ENCODE results near the gene SAMD4A. TPM values are rescaled to one million over a fixed set of nuclear protein-coding genes. Genes with fewer than 3 reads are reported as not detected.

The SAMD4A gene
- polyA plus RNA-seq, 2 of the 4 experiments (the other 2 are of a cell fraction) = 3.9 to 5.4 TPM

- no peak for ATAC-seq
- TF ChIP-seq MAFK (IDR thresholded peaks at IDR 0.05; ENCODE audit: partially characterized antibody) = peak; percentile 94
- TF ChIP-seq CTCF (IDR thresholded peaks at IDR 0.05) = no peak
- no peak for DNase-seq (ENCODE audit: low read depth in 1 of 2, low spot score in 1 of 2)
- Histone ChIP-seq H3K9me3 (no peaks in the 10 kb centered on the region), H3K27ac (no peak overlapping the region), H3K4me1 (peaks cover 2% of the 10 kb centered on the region; the same call in 2 of the 3 replicates), H3K4me2 (no peak overlapping the region), H3K4me3 (no peak overlapping the region)
- ChIA-PET POLR2A (no interaction called here), CTCF (no interaction called here)
- no peak for FAIRE-seq
- 86% methylated on average over 2 of the region's 2 CpGs for WGBS (ENCODE audit: missing lambda C conversion rate)
These were observed 139.8 kb downstream of the SAMD4A start for GRCh38 chr14:54706769-54707168.

DNA sequence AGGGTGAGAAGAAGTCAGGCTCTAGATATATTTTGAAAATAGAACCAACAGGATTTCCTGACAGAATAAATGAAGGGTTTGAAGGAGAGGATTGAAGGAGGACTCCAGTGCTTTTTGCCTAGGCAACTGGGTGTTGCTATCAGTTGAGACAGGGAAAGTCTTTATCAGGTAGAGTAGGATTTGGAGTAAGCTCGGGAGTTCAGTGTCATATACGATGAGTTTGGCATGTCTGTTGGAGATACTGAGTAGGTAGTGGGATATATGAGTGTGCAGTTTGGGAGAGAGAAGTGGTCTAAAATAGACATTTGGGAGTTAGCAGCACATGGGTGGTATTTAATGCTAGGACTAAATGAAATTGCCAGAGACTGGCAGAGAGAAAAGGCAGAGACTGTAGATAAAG lies 141.2 kb downstream of the SAMD4A start:
- ChIA-PET POLR2A (no interaction called here), CTCF (interaction anchor here (1.1 to 1.5 kb wide), 2 partner anchors 140 to 144 kb away, joined by 3 read pairs; no protein-coding TSS in a partner anchor)
- Histone ChIP-seq H3K4me2 (no peak overlapping the region), H3K9me3 (no peaks in the 10 kb centered on the region), H3K4me3 (no peak overlapping the region), H3K4me1 (no peaks in the 10 kb centered on the region), H3K27ac (no peak overlapping the region)
- TF ChIP-seq JUN (IDR thresholded peaks at IDR 0.05) (no peak), POLR2A (IDR thresholded peaks at IDR 0.05; ENCODE audit: low read length) (no peak), JUNB (IDR thresholded peaks at IDR 0.05) (no peak)
- ATAC-seq (no peak), FAIRE-seq (no peak), DNase-seq (ENCODE audit: low read depth in 1 of 2, low spot score in 1 of 2) (no peak)
- WGBS (ENCODE audit: missing lambda C conversion rate) = 90% methylated on average over 2 of the region's 2 CpGs

GRCh38 chr14:54708982-54709381 lies 142.1 kb downstream of the SAMD4A start:
- POLR2A ChIA-PET = no interaction called here
- no peak overlapping the region for H3K4me3 ChIP-seq
- 68% methylated on average over 5 of the region's 5 CpGs for WGBS (ENCODE audit: missing lambda C conversion rate)
- no peaks in the 10 kb centered on the region for H3K4me1 ChIP-seq
- no peak overlapping the region for H3K27ac ChIP-seq
- TF ChIP-seq RAD21 (conservative IDR thresholded peaks at IDR 0.05 in 1 of 2, IDR thresholded peaks at IDR 0.05 in 1 of 2) = no peak
- TF ChIP-seq FOSB (CRISPR knock-in tag; IDR thresholded peaks at IDR 0.05) = no peak
- no peak for TF ChIP-seq CHD4 (IDR thresholded peaks at IDR 0.05; ENCODE audit: borderline replicate concordance)
- H3K9me3 ChIP-seq = no peaks in the 10 kb centered on the region
- H3K4me2 ChIP-seq = no peak overlapping the region
- CTCF ChIA-PET = interaction anchor here (1.1 kb wide), 1 partner anchor 145 kb away, joined by 3 read pairs; no protein-coding TSS in a partner anchor
- FAIRE-seq (no peak), DNase-seq (ENCODE audit: low read depth in 1 of 2, low spot score in 1 of 2) (no peak), ATAC-seq (no peak)

DNA sequence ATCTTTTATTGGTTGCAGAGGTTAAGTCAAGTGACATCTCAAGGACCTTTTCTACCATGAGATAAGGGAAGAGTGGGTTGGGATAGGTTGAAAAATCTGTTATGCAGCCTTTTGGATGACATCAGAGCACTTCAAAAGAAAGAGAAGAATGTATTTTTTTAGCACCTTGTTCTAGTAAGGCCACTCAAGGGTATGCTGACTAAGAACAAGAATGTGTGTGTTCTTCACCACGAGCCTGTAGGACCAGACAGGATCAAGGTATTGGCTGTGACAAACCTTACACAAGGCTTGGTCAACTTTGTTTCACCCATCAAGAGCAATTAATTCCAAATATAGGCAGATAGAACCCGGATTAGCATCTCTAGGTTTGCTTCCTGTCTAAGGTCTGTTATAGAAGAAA lies 142.5 kb downstream of the SAMD4A start:
- 61% methylated on average over 2 of the region's 2 CpGs for WGBS (ENCODE audit: missing lambda C conversion rate)
- no peaks in the 10 kb centered on the region for H3K4me1 ChIP-seq
- no peaks in the 10 kb centered on the region for H3K9me3 ChIP-seq
- POLR2A ChIA-PET = no interaction called here
- ATAC-seq (no peak), FAIRE-seq (no peak), DNase-seq (ENCODE audit: low read depth in 1 of 2, low spot score in 1 of 2) (no peak)
- TF ChIP-seq EHF (CRISPR knock-in tag; IDR thresholded peaks at IDR 0.05) = no peak
- no peak for TF ChIP-seq RNF2 (IDR thresholded peaks at IDR 0.05; ENCODE audit: borderline replicate concordance, low read depth)
- TF ChIP-seq SREBF2 (IDR thresholded peaks at IDR 0.05) = no peak
- TF ChIP-seq, protein P1, sequence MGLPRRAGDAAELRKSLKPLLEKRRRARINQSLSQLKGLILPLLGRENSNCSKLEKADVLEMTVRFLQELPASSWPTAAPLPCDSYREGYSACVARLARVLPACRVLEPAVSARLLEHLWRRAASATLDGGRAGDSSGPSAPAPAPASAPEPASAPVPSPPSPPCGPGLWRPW (IDR thresholded peaks at IDR 0.05) = no peak
- no peak for TF ChIP-seq TFCP2L1 (CRISPR knock-in tag; IDR thresholded peaks at IDR 0.05)
- TF ChIP-seq POLR2AphosphoS2 (conservative IDR thresholded peaks at IDR 0.05; ENCODE audit: low read length) = no peak
- H3K27ac ChIP-seq = no peak overlapping the region
- H3K4me2 ChIP-seq = no peak overlapping the region
- CTCF ChIA-PET = interaction anchor here (1.1 kb wide), 1 partner anchor 145 kb away, joined by 3 read pairs; no protein-coding TSS in a partner anchor
- no peak overlapping the region for H3K4me3 ChIP-seq

DNA sequence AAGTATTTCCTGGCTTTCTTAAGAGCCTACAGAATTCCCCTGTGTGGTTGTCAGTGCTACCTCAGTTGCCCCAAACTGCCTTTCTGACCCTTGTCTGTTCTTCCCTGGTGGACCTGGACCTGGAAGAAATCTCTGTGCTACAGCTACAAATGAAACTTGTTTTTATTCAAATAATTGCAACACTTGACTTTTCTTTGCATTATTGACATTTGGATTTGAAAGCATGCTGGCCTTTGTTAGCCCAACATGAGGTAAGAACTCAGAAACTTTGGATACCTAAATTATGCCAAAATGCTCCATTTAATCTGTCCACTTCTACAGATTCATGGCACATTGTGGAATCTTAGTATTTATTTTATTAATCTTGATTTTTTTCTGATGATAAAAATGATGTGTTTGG lies 142.9 kb downstream of the SAMD4A start:
- ChIA-PET POLR2A (no interaction called here), CTCF (interaction anchor here (0.9 to 1.1 kb wide), 2 partner anchors 64 to 96 kb away, joined by 3 to 5 read pairs; no protein-coding TSS in a partner anchor)
- no peak for TF ChIP-seq NFE2L2 (conservative IDR thresholded peaks at IDR 0.05; ENCODE audit: low read length)
- no peak for TF ChIP-seq EP300 (IDR thresholded peaks at IDR 0.05)
- no peak for TF ChIP-seq MAZ (IDR thresholded peaks at IDR 0.05; ENCODE audit: borderline replicate concordance, low read depth, low read length)
- no peak for TF ChIP-seq CHD4 (IDR thresholded peaks at IDR 0.05; ENCODE audit: borderline replicate concordance)
- no peak for TF ChIP-seq CEBPB (IDR thresholded peaks at IDR 0.05)
- DNase-seq (ENCODE audit: low read depth in 1 of 2, low spot score in 1 of 2) (no peak), FAIRE-seq (no peak), ATAC-seq (no peak)
- Histone ChIP-seq H3K9me3 (no peaks in the 10 kb centered on the region), H3K4me2 (no peak overlapping the region), H3K27ac (no peak overlapping the region), H3K4me3 (no peak overlapping the region), H3K4me1 (no peaks in the 10 kb centered on the region)

All from A549 (cell line).